CD4-positive, alpha-beta T cell treated with Interleukin-12 subunit alpha and Interleukin-12 subunit beta, for 1 hour (primary cell): ENCODE measurements around the gene PPP1R7.
"Not testable (repeated sequence)": the region's sequence is repeated elsewhere in the genome, so short reads cannot be mapped to it uniquely, and the experiment has no call there.

ENCODE experiments used
- DNase-seq: peaks from one replicate; pipeline ENCODE4 v3.0.0-alpha.2; 2020

Gene PPP1R7

DNA sequence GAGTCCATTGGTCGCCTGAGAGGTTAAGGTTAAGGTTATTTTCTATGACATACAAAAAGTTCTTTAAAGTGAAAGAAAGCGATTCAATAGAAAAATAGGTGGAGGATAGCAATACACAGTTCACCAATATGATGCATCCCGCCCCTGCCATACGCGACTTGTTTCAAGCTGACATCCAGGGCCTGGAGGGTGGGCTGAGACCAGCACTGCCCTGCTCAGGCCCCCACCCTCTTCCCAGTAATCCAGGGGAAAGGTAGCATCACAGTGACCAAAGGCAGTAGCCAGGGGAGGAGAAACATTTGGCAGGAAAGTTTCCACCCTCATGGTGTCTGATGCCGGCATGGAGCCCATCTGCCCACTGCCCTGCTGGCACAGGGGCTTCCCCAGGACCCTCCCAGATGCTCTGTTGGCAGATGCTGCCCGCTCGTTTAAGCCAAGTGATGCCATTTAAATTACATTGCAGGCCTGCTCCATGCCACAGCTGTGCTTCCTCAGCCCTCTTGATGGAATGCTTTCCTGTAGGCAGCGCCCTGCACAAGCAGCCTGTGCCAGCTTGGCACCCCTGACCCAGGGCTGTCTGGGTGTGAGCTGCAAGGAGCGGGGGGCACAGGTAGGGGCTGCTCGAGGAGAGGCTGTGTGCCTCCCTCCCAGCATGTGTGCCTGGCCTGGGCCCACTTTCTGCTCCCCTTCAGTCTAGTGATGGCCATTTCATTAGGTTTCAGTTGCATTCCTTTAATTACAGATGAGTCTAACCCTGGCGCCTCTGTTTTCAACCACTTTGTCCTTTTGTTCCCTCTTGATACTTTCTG lies 27.5 kb downstream of the PPP1R7 start:
- DNase-seq: no peak

DNA sequence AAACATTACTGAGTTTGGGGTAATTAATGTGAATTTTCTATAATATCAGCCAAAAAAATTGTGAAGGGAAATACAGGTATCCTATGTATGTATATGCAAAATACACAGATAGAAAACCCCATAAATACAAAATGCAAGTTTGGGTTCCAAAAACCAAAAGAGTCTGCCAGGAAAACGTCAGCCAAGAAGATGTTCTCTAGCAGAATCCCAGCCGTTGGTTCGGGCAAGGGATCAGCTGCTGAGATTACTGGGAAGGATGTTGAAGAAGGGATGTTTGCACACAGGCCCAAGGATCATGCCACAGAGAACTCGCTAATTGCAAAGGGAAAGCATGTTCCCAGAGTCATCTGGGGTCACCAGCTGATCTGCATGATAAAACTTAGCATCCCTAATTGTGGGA lies 28.7 kb downstream of the PPP1R7 start:
- no peak for DNase-seq

DNA sequence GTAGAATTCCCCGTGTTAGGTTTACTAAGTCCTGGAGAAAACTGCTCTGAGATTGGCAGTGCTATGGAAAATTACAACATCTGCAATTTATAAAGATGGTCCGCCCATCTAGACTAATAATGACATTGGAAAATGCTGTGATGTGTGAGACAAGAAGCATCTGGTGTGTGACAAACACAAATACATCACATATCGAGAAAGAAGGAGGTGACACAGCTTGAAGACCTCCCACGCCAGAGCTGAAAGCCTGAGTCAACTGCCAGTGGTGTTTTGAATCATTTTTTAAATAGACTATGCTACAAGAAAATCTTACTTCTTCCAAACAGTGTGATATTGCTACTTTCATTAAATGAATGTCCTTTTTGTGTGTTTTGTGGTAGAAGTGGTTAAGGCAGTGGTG lies 29.6 kb downstream of the PPP1R7 start:
- no peak for DNase-seq

DNA sequence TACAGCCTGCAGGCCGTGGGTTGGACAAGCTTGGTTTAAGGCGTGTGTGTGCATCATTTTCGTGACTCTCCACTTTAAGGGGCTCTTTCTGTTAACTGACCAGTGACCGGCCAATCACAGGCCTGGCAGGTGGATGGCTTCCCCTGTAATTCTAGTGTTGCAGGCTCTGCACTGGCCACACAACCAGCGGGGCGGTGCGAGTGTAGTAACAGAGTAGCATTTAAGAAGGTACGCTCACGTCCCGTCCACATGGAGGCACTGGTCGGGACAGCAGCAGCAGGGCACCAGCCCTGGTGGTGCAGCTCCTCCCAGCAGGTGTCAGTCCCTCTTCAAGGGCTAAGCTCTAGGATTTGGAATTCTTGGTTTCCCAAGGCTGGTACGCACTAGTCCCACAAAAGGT lies 30.2 kb downstream of the PPP1R7 start:
- DNase-seq: no peak

DNA sequence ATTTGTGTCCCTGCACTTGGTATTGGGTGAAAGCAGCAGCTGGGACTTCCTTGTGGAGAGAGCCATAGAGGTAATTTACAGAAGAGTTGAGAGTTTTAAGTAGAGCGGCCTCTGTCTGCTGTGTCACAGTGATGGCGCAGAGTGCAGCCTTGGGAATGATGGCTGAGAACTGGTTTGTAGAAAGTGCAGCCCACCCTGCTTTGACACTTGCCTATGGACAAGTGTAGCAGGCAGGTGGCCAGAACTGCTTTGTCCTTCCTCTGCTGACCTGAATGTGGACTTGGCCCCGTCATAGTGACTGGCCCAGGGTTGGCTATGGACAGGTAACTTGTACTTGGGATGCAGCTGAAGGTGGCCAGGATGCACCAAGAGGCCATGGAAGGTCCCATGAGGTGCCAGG lies 31.9 kb downstream of the PPP1R7 start:
- DNase-seq: no peak

DNA sequence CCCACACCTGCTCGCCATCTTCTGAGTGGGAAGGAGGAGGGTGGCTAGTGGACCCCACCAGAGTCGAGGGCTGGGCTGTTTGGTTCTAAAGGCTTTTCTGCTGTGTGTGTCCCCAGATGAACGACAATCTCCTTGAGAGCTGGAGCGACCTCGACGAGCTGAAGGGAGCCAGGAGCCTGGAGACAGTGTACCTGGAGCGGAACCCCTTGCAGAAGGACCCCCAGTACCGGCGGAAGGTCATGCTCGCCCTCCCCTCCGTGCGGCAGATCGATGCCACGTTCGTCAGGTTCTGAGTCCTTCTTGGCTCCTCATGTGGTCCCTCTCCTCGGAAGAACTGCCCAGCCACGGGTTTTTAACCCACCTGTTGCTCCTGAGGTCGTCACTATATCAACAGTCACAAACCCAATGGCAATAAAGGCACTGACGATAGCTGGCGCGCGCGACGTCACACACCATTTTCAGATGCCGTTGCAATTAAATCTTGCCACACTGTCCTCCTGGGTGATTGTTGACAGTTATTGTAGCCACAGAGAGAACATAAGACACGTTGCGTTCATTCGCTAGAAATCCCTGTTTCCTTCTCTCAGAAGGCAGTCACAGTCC lies 32.4 kb downstream of the PPP1R7 start:
- DNase-seq: no peak

DNA sequence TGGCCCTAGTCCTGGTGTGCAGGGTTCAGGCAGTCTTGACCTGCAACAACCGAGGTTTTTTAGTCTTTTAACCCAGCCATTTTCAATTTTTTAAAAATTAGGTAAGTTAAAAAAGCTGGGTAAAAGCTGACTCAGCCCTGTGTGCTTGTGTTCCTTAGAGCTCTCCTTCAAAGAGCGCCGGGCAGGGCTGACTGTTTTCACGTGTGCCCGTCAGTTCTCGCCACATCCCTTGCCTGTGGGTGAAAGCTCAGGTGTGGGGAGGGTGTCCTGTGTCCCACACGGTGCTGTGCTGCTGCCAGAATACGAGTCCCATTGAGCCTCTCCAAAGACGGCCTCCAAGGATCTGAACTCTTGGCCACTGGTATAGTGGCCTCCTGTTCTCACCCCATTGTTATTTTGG lies 33.0 kb downstream of the PPP1R7 start:
- DNase-seq: no peak

DNA sequence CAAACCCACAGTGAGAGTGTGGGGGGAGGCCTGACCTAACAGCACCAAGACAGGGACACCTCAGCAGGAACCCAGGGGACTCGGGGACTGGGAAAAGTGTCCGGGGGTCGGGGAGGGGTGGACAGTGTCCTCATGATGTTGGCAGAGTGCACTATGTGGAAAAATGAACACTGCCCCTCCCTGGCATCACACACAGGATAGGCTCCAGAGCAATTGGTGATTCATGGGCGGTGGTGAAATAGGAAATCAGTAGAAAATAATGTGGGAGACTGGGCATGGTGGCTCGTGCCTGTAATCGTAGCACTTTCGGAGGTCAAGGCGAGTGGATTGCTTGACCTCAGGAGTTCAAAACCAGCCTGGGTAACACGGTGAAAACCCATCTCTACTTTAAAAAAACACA lies 34.6 kb downstream of the PPP1R7 start:
- no peak for DNase-seq

DNA sequence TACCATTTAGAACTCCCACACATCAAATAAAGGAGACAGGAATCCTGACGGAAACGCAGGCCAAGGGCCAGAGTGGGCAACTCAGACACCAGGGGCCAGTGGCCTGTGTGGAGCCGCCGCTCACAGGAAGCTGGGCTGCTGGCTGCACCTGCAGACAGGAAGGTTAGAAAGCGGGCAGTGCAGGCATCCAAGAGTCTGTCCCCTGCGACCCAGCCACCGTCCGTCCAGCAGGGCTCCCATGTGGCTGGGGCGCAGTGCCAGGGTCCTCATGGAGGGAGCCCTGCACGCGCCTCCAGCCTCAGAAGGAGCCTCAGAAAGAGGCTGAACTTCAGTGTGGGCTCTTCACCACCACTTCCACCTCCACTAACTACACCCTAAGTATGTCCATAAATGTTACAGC lies 35.7 kb downstream of the PPP1R7 start:
- no peak for DNase-seq

DNA sequence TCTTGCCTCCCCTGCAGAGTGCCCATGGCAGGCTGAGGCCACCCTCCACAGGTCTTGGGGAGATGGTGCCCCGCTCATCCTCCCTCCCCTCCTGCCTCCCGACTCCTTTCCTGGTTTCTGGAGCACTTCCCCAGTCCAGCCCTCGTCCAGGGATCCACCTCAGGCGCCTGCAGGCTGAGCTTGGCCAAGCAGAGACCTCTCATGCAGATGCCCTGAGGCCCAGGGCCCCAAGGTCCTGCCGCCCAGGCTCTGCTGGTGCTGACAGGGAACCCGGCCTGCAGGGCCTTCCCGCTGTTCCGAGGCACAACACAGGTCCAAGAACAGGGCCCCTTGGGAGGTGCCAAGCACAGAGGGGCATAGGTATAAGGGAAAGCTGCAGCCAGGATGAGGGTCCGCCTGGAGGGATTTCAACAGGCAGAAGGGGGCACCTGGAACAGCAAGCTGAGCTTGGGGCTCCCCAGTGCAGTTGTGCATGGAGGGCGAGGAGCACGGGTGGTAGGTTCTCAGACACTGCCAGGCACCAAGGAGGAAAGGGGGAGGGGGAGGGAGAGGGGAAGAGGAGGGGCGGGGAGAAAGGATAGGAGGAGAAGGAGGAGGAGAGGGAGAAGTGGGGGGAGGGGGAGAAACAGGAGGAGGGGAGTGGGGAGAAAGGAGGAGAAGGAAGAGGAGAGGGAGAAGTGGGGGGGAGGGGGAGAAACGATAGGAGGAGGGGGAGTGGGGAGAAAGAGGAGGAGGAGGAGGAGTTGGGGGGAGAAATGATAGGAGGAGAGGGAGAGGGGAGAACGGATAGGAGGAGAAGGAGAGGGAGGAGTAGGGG lies 37.0 kb downstream of the PPP1R7 start:
- DNase-seq: no peak

DNA sequence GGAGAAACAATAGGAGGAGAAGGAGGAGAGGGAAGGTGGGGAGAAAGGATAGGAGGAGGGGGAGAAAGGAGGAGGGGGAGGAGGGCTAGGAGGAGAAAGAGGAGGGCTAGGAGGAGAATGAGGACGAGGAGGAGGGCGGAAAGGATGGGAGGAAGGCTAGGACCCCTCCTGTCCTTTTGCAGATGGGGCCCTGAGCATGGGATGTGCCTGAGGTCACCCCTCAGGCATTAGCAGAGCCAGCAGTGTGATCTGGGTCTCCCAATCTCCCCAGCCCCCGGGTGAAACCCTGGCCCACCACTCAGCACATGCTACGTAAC lies 37.6 kb downstream of the PPP1R7 start:
- no peak for DNase-seq

DNA sequence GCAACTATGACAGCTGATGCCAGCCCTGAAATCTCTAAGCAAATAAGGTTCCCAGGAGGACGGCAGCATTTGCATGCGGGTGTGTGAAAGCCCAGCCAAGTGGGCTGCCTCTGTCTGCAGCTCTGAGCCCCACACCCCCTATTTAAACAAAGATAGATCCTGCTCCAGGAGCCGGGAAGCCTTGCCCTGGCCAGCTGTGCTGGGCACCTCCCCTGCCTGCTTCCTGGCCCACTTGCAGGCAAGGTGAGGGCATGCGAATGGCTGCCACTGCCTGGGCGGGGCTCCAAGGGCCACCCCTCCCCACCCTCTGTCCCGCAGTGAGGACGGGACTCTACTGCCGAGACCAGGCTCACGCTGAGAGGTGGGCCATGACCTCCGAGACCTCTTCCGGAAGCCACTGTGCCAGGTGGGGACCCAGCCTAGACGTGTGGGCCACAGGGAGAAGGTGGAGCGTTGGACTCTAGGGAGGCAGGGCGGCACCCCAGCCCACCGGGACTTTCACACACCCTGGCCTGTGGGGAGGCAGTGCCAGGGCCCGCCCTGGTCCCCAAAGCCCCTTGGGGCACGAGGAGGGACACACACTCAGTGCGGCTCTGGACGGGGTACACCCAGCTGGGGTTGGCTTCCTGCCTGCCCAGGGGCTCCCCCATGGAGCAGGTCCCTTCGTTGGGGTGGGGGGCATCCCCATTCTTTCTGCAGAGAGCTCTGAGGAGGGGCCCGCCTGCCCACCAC lies 38.3 kb downstream of the PPP1R7 start, which contains the start of gene ANO7:
Gene ANO7 (plus strand): TSS at position 317 of the 732 bp plus-strand sequence. CDS start 1,387 bp downstream, outside the sequence.
- no peak for DNase-seq

DNA sequence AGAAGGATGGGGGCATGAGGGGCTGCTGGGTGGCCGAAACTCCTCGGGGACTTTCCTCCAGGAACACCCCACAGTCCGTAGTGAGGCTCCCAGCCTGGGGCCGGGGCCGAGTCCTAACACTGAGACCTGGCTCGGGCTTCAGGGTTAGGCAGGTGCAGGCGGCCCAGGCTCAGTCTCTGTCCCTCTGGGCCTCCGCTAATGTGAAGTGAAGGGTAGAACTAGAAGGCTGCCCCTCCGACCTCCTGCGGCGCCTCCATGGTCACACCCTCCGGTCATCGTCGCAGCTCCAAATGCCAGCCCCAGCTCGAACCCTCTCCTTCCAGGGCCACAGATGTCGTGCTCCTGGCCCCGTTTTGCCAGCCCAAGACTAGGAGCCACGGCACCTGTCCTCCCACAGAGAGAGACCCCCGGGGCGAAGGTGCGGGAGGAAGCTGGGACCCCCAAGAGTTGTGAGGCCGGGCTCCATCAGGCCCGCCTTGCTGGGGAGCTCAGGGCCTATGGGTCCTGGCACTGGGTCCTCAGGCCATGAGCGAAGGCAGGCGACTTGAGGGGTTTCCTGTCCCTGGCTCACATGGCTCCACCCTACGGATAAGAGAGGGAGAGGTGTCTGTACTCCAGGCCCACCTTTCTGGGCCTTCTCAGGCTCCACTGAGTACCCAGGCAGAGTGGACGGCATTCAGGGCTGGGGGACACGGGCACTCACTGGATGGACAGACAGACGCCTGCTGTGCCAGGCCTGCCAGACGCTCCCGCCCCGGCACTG lies 39.0 kb downstream of the PPP1R7 start:
- no peak for DNase-seq

DNA sequence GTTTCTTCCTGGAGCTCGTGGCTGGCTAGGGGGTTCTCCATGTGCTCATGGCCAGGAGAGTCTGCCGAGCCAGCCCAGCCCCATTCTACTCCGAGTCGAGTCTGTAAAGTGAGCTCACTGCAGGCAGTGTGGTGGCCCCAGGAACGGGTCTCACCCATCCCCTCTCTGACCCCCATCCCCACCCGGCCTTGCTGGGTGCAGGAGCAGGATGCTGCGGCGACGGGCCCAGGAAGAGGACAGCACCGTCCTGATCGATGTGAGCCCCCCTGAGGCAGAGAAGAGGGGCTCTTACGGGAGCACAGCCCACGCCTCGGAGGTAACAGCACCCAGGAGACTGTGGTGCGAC lies 39.6 kb downstream of the PPP1R7 start:
- no peak for DNase-seq

DNA sequence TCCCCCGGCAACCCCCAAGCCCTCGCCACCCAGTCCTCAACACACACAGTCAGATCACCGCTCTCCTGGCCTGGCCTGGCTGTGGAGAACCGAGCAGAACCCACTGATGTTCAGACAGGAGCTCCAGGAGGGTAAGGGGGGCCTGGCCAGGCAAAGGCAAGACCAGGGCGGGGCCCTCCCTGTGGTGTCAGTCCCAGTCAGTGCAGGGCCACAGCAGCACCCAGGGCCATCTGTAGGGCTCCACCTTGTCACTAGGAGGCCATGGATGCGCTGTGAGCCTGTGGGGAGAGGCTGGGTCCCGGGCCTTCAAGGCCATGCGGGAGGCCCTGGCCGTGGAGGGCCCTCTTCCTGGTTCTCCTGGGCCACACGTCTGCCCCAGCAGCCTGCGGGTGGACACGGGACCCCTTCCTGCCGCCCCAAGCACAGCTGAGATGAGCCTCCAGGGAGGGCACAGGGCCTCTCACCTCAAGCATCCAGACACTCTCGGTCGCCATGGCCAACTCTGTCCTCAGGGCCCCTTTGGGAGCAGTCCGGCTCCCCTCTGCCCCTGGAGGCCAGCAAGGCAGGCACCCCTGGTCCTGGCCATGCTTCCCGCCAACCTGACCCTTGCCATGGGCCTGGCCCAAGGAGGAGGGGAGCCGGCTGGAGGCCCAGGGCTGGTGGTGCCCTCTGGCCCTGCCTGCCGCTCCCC lies 40.2 kb downstream of the PPP1R7 start:
- DNase-seq: no peak

DNA sequence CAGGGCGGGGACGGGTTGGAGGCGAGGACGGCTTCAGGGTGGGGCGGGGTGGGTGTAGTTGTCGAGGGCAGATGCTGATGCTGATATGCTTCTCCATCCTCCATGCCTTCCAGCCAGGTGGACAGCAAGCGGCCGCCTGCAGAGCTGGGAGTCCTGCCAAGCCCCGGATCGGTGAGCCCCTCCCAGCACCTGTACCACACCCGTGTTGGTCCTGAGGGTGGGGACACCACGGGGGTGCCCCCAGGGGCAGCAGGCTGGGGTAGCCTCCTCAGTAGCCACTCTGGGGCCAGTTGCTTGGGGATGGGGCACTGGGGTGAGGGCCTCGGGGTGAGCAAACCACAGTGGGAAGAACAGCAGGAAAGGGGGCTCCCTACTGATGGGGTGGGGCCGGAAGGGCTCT lies 40.8 kb downstream of the PPP1R7 start:
- DNase-seq: no peak

DNA sequence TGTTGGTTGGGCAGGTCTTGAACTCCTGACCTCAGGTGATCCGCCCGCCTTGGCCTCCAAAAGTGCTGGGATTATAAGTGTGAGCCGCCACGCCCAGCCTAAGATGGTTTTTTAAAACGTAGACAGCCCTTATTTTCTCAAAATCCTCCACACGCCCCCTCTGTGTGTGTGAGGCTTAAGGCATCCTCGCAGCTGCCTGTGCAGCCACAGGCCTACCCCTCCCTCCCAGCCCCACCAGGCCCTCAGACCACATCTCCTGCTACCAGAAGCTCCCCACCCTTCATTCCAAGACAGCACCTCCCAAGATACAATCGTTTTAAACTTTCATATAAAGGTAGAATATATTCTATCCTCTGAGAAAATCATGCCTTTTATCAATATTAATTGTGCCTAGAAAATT lies 43.0 kb downstream of the PPP1R7 start:
- no peak for DNase-seq

DNA sequence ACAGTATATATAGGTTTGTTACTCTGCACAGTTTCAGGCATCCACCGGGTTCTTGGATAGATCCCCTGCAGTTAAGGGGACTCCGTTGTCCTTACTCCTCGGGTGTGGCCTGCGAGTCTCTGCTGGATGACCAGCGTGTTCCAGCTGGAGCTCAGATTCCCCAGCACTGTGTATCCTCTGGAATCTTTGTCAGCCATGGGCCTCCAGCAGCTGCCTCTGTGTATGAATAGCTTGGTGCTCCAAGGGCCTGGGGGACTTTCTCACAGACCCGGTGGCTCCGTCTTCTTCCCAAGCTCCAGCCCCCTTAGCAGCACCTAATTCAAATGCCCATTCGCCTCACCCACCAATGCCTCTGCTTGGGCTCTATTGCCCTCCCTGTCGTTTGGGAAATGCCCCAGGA lies 44.5 kb downstream of the PPP1R7 start:
- DNase-seq: no peak

DNA sequence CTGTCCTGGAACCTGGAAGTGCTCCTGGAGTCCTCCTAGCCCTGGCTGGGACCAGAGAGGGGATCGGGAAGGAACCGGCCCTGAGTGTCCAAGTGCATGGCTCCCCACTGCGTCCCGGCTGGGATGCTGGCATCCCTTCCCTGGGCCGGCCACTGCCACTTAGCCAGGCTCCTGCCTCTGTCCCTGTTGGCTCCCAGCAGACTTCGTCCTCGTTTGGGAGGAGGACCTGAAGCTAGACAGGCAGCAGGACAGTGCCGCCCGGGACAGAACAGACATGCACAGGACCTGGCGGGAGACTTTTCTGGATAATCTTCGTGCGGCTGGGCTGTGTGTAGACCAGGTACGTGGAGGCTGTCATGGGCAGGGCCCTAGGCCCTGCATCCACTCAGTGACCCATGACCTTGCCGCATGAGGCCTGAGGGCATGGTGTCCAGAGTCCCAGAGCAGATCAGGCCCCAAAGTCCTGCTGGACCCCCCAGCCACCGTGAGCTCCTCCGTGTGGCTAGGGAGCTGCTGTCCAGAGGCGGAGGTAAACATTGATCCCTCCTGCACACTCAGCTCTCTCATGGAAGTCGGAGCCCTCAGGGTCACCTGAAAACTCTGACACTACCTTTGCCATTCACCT lies 45.4 kb downstream of the PPP1R7 start:
- DNase-seq: no peak

DNA sequence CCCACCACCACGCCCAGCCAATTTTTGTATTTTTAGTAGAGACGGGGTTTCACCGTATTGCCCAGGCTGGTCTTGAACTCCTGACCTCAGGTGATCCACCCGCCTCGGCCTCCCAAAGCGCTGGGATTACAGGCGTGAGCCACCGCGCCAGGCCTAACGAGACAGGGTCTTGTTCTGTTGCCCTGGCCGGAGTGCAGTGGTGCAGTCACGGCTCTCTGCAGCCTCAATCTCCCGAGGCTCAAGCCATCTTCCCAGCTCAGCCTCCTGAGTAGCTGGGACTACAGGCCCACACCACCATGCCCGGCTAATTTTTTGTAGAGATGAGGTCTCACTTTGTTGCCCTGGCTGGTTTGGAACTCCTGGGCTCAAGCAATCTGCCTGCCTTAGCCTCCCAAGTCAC lies 47.0 kb downstream of the PPP1R7 start:
- DNase-seq: not testable (repeated sequence)

DNA sequence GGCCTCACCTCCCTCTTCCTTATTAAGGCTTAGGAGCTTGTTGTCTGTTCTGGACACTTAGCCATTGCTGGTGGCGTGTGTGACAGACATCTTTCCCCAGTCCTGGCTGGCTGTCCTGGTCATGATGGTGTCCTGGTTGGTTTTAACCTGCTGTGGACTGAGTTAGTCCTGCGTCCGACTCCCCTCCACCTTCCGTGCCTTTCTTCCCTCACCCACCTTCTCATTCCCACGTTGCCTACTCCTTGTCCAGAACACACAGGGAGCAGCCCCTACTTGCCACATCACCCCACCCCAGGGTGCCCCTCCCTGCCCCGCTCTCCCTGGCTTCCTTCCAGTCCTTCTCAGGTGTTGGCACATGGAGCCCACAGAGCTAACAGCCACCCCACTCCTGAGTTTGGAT lies 47.7 kb downstream of the PPP1R7 start:
- DNase-seq: no peak
